ENCODE measurements around the gene ALG6.

ALG6 gene

DNA sequence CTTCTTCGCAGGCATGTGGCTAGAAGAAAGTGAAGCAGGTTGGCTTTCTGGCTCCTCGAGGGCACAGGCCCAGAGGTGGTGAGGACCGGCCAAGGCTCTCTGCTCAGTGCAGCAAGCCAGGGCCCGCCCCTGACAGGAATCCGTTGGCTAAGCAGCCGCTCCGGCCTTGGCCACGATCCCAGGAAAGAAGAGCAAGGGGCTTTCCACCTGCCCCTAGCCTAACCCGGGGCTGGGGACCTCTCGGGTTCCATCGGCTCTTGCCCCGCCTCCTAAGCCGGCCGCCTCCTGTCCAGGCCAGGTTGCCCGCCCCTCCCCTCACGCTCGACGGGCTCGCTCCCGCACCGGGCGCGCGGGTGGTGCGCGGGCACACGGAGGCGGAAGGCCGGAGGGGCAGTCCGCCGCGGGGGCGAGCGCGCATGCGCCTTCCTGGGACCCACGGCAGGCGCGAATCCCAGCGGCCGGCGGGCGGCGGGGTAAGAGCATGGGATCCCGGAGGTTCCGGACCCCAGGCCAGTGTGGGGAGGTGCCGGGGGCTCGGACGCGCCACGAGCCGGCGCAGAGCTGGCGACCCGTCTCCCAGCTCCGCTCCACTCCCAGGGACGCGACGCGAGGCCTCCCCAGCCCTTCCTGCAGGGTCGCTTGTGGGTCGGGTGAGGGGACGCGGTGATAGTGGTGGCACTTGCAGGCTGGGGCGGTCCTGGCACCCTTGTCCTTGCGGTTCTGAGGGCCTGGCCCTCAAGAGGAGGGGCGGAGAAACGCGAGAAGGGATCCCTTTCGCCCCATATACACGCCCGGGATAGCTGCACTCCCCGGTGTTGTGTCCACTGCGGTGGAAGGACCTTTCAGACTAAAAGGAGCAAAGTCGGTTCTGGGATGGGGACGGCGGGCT, at the start of gene ALG6:
TSS of gene ALG6 (plus strand) at position 413 of the 889 bp plus-strand sequence. CDS start 3,351 bp downstream, outside the sequence.
- peak; percentile 97 for DNase-seq (ENCODE audit: low spot score)

DNA sequence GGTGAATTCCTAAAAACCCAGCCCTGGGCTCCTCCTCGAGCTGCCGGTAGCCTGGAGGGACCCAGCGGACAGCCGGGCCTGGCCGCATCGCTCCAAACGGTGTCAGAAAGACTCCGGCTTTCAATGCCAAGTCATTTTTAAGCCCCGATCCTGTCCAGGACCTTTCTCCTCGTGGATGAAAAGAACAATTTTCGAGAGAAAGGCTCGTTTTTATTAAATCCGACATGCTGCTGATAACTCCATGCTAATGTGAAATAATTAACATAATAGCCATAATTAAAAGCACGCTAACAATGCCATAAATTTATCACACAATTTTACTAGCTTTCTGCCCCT, 49.6 kb upstream of the ALG6 start:
- no peak for DNase-seq (ENCODE audit: low spot score)

DNA sequence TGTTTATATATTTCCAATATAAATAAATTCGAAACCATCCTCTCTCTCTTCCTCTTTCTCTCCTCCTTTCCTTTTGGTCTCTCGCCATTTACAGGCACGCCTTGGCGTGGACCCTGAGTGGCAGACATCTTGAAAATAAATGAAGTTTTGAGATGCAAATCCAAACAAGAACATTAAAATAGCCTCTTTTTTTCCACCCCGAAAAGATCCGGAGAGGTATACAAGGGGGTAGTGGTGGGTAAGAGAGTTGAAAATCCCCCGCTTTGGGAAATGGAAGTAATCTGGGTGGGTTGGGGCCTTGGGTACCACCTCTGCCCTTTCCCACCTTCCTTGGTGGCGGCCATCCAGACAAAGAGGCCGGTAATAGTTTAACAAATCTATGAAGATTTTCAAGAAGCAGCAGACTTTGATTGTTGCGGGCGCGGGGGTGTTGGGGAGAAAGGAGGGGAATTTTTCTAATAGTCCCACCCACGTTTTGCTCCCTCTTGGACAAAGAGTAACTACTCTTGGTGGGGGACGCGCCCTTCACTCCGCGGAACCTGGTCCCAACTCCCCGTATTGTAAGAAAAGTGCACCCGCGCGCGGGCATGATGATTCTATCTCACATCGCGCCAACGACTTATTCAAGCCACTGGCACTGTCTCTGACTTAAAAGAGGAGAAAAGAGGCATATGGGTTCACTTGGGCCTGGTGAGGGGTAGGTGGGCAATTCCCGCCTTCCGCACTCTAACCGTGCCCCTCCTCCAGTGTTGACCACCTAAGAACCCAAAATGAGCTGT, 49.0 kb upstream of the ALG6 start:
- no peak for DNase-seq (ENCODE audit: low spot score)

DNA sequence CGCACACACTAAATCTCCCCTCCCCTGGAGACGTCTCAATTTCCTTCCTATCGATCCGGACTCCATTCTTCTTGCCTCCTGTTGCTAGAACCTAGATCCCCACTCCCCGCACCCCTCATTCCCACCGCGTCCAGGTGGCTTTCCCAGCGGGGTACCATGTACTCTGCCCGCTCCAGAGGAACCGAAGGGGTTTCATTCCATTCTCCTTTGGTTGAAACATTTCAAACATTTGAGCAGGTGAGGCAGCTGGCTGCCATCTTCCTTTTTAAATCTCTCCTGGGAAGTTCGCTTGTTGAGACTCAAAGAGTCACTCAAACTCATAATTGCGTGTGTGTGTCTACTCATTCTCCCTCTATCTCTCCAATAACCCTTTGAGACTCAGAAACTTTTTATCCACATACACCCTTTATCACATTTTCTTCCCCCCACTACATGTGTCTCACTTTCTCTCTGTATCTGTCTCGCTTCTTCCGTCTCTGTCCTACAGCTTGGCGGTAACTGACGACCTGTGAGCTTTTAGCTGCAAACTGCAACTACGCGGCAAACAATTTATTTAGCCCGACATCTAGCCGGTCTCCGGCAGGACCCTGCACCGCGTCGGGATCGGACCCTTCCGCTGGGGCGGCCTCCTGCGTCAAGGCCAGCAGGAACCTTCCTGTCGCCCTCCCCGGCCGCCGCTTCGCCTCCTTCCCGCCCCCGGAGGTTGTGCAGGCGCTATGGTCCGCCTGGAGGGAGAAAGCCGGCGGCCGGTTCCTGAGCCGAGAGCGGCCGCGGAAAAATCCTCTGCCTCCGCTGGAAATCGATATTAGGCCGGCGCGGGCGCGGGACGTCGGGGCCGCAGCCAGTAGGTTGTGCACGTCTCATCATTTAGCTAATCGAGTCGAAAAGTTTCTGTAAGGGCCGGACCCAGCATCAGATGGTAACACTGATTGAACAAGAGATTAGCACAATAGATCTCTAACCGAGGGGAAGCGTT, 48.1 kb upstream of the ALG6 start:
- DNase-seq (ENCODE audit: low spot score): no peak

DNA sequence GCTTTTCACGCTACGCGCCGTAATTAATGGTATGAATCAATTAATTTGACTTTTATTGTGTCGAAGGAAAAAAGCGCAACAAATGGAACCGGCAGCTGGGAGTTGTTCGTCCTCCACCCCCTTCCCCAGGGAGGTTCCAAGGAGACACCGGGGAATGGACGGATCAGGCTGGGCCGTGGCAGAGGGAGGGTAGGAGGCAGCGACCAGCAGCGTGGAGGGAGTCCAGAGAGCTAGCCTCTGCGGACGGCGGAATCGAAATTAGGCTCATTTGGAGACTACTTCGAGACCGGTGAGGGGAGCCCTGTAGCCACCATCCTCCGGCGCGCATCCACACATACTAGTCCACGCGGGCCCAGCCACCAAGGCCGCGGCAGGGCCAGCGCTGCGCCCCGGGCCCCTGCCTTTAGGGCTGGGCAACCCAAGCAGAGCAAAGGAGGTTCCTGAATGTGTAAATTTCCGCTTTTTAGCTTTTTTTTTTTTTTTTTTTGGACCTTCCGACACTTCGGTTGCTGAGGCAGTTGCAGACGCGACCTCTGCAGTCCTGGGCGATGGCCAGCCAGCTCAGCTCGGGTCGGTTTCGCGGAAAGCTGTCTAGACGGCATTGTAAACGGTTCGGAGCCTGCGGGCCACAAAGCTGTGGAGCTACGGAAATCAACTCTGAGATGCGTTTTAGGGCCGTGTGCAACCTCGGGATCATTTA, 47.3 kb upstream of the ALG6 start:
- DNase-seq (ENCODE audit: low spot score): no peak

DNA sequence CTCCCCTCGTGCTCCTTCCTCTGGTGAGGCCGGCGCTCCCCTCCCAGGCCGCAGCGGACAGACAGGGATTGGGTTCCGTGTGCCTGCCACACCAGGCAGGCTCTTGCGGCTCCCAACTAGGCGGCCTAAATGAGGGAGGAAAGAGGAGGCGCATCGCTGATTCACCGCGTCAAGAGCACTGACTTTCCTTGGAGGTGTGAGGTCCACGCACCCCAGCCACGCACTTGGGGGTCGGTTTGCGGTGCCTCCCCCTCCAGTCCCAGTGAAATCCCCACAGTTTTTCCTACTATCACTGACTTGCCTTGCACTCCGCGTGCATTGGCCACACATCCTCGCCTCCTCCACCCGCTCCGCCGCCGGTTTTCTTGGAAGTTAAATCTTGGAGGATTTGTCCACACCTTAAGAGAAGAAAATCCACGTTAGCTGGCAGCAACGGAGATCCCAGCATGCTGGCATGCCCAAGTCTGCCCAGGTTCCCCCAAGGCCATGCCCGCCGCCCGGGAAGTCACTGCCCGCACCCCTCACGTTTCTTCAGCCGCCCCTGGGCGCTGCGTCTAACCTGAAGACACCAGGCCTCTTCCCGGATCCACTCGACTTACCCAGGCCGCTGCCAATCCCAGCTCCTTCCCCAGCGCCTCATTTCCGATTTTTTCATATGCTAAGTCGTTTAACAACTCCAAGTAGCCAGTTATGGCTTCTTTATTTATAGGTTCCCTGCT, 46.2 kb upstream of the ALG6 start:
- no peak for DNase-seq (ENCODE audit: low spot score)

DNA sequence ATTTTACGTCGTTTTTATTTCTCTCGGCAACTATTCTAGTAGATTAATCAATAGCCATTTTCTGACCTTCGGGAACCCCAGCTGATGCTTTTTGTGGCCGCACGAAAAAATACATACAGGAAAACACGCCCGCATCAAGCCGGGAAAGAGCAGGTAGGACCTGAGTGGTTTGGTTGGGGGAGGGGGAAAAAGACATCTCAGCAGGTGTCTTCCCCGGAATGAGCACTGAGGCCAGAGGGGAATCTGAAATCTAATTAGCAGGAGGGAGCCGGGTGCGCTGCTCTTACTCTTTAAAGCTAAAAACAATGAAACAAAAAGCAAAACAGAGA, 45.7 kb upstream of the ALG6 start:
- DNase-seq (ENCODE audit: low spot score): no peak

DNA sequence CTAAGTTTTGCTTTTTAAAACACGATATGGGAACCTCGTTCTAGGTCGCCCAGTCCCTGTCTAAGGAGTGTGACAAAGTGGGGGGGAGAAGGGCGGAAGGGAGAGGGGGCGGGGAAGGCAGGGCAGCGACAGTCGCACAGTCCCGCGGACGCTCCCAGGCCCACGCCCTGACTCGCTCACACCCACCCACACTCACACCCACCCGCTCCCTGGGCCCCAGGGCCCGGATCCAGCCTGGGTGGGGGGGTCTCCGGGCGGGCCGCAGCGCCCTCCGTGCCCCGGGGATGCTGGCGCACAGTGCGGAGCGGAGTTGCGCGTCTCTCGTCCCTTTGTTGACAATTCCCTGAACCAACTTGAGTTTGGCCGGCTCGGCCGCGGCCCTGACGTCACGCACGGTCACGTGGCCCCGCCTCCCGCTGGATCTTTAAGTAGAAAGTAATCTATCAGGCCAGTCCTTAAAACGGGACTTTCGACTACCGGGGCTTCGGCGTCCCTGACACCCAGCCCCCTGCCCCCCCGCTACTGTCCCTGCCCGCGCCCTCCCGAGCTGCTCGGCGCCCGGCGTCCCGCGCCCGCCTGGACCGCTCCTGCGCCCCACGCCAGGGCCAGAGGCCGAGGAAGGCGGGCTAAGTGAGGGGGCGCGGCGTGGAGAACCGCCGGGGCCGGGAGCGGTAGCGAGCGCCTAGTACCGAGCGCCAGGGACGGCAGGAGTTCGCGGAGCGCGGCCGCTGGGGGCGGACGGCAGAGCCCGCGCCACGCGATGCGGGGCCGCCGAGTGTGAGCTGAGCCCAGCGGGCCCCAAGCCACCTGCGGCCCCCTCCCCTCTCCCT, 45.1 kb upstream of the ALG6 start, which contains the start of gene FOXD3:
TSS of gene FOXD3 (plus strand) at position 454 of the 830 bp plus-strand sequence. CDS start 492 bp downstream, outside the sequence.
- DNase-seq (ENCODE audit: low spot score): peak; percentile 26

DNA sequence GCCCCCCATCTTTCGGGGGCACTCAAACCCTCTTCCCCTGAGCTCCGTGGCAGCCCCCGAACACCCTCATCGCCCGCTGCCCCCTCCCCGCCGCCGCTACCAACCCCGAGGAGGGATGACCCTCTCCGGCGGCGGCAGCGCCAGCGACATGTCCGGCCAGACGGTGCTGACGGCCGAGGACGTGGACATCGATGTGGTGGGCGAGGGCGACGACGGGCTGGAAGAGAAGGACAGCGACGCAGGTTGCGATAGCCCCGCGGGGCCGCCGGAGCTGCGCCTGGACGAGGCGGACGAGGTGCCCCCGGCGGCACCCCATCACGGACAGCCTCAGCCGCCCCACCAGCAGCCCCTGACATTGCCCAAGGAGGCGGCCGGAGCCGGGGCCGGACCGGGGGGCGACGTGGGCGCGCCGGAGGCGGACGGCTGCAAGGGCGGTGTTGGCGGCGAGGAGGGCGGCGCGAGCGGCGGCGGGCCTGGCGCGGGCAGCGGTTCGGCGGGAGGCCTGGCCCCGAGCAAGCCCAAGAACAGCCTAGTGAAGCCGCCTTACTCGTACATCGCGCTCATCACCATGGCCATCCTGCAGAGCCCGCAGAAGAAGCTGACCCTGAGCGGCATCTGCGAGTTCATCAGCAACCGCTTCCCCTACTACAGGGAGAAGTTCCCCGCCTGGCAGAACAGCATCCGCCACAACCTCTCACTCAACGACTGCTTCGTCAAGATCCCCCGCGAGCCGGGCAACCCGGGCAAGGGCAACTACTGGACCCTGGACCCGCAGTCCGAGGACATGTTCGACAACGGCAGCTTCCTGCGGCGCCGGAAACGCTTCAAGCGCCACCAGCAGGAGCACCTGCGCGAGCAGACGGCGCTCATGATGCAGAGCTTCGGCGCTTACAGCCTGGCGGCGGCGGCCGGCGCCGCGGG, 44.2 kb upstream of the ALG6 start:
- DNase-seq (ENCODE audit: low spot score): peak; percentile 22

DNA sequence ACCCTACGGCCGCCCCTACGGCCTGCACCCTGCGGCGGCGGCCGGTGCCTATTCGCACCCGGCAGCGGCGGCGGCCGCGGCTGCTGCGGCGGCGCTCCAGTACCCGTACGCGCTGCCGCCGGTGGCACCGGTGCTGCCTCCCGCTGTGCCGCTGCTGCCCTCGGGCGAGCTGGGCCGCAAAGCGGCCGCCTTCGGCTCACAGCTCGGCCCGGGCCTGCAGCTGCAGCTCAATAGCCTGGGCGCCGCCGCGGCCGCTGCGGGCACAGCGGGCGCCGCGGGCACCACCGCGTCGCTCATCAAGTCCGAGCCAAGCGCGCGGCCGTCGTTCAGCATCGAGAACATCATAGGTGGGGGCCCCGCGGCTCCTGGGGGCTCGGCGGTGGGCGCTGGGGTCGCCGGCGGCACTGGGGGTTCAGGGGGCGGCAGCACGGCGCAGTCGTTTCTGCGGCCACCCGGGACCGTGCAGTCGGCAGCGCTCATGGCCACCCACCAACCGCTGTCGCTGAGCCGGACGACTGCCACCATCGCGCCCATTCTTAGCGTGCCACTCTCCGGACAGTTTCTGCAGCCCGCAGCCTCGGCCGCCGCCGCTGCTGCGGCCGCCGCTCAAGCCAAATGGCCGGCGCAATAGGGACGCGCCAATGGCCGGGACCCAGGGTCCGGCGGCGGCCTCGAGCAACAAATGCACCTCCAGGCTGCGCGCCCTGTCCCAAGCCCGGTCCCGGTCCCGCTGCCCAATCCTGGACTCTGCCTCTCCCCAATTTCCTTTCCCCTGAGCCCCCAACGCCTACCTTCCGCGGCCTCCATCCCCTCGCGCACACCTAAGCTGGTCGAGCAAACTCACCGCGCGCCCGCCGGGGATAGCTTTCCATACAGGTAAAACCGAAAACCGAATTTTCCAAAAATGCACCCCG, 43.3 kb upstream of the ALG6 start:
- DNase-seq (ENCODE audit: low spot score): no peak

DNA sequence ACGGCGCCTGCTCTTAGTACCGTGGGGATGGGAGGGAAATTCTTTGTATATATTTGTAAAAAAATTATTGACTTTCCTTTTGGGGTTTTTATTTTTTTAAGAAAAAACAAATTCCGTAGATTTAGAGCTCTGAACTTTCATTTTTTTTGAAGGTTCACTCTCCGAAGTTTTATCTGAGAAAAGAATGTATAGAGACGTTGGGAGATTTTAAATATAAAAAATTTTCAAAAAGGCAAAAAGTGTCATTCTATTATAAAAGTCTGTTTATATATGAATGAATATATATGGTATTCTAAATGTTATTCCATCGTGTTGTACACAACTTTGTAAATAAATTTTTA, 42.7 kb upstream of the ALG6 start:
- no peak for DNase-seq (ENCODE audit: low spot score)

DNA sequence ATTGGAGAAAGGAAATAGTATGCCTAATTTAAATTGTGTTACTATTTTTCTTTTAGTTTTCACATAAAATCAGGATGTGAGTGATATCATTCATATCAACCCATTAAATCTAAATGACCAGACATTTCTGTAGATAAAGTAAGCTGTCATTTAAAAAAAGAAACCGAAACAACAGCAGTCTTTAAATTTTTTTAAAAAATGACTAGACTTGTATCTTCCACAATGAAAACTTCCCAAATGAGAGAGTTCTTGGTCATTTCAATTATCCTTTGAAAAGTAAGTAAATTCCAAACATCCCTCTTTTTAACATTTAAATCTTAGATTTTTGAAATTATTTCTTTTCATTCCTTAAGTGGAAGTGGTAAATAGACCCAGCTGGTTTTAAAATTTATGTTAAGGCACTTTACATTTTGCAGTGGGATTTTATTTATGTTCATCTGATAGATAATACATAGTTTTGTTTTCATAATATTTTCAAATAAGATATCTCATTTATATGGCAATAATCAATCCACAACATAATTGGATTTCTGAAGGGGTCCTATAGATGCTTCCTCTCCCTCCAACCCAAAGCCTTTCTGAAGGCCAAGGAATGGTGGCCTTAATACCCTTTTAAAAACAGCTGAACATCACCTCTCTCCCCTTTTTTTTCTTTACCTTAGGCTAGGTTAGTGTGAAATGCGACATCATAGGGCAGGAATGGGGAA, 42.0 kb upstream of the ALG6 start:
- no peak for DNase-seq (ENCODE audit: low spot score)

DNA sequence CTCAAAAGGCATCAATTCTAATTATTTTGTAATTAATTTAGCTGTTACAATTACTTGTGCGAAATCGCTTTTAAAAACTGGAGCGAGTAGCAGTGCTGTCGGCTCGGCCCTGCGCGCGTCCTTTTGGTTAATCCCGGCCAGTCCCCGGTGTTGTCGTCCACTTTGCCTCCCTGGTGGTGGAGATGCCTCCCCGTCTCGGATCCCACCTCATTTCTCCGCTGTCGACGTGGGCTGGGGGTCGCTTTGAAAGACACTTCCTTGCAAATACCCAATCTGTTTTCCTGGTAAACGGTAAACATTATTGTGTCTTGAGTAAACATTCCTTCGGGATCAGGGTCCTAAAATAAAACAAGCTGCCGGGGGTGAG, 41.3 kb upstream of the ALG6 start:
- no peak for DNase-seq (ENCODE audit: low spot score)

DNA sequence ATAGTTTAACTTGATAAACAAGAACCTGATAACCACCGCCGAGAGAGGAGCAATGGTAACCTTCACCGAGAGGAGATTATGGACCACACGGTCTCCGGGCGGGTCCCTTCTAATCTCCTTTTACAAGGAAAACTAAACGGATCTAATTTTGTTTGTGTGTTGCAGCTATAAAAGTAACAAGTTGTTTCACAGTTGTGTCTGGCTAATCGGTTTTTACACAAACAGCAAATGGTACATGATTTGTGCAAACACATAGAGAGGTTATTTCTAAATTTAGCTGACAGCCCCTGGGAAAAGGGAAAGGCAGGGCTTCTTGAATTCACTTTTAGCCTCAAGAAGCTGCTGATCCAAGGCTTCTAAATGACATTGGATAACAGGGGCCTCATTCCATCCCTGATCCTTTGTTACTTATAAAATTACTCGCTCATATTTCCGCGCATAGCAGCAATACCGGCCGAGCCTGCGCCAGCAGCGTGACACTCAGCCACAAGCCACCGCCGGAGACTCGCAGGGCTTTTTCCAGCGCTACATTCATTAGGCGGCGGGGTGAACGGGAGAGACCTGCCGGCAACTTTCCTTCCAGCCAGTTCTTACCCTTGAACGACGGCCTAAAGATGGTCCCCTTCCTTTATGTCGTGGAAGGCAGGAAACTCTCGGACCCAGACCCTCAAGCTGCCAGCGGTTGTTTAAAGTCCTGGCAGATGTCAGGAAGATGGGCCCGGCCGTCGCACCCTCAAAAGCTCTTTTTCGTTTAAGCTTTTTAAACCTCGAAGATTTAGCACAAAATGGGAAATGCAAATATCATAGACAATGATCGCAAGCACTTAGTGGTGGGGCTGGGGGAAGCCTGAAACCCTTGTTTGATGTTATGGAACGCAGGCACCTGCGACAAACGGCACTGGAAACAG, 40.7 kb upstream of the ALG6 start:
- DNase-seq (ENCODE audit: low spot score): no peak

DNA sequence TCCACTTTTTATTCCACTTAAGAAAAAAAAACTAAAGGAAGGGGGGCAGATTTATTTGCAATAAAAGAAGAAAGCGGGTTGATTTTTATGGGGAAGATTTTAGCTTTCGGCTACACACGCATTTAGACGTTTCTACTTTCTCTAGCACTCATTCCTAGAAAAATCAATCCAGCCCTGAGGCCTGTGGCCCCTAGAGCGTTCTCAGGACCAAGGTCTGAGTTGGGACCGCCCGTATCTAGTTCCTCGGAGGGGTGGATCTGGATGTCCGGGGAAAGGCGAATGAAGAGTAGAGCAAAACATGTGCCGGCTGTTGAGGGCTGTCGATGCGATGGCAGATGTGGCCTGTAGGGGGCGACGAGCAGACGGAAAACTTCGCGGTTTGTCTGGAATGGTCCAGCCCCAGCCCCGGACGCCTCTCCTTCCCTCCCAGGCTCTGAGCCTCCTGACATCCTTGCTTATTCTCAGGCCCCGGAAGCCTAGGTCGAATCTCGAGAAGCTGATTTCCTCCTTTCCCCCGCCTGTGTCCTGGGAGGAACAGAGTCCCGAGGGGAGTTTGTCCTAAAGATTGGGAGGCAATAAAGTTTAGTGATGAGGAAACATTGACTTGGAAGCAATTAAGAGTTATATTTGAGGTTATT, 39.9 kb upstream of the ALG6 start:
- DNase-seq (ENCODE audit: low spot score): peak; percentile 64

DNA sequence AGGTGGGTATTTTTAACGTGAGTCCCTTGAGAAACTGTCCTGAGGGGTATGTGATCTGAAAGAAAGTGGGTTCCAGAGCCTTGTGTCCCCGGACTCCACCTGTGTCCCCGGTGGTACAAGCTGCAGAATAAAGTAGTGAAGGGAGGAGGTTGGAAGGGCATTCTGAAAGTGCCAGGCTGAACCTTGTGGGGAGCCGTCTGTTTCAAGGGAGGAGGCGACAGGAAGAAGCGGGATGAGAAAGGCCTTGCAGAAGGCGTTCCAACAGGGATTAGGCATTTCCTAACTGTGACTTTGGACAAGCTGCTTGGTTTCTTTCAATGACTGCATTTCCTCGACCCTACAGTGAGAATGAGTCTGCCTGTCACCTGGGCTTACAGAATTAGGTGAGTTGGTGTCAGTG, 39.3 kb upstream of the ALG6 start:
- DNase-seq (ENCODE audit: low spot score): no peak
